Measurements from ENCODE around the gene SQSTM1.

The SQSTM1 gene

DNA sequence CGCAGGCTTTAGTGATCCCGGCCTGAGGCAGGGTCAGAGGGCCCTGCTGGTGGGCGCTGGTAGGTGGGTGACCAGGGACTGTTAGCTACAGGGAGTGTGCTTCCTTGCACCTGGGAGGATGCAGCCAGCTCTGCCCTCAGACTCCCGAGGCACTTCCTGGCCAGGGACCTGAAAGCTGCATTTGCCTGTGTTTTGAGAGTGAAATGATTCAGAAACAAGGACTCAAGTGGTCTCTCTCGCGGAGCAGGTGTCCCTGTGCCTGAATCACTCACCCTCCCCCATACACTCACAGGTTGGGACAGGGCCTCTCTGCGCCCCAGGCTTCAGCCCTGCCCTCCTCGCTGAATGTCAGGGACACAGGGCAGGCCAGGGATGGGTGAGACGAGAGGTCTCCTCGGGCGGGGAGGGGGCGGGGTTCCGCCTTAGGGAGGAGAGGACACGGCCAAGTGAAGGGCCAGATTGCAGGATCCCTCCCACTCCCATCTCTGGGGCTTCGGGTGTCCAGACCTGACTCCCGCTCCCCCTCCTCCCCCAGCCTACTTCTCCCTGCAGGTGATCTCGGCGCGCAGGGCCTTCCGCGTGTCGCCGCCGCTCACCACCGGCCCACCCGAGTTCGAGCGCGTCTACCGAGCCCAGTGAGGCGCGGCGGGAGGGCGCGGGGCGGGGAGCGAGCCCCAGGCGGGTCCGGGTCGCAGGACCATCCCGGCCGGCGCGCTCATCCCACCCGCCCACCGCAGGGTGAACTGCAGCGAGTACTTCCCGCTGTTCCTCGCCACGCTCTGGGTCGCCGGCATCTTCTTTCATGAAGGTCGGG, 25.4 kb upstream of the SQSTM1 start:
- DNase-seq (ENCODE audit: low spot score), result peak; percentile 65

DNA sequence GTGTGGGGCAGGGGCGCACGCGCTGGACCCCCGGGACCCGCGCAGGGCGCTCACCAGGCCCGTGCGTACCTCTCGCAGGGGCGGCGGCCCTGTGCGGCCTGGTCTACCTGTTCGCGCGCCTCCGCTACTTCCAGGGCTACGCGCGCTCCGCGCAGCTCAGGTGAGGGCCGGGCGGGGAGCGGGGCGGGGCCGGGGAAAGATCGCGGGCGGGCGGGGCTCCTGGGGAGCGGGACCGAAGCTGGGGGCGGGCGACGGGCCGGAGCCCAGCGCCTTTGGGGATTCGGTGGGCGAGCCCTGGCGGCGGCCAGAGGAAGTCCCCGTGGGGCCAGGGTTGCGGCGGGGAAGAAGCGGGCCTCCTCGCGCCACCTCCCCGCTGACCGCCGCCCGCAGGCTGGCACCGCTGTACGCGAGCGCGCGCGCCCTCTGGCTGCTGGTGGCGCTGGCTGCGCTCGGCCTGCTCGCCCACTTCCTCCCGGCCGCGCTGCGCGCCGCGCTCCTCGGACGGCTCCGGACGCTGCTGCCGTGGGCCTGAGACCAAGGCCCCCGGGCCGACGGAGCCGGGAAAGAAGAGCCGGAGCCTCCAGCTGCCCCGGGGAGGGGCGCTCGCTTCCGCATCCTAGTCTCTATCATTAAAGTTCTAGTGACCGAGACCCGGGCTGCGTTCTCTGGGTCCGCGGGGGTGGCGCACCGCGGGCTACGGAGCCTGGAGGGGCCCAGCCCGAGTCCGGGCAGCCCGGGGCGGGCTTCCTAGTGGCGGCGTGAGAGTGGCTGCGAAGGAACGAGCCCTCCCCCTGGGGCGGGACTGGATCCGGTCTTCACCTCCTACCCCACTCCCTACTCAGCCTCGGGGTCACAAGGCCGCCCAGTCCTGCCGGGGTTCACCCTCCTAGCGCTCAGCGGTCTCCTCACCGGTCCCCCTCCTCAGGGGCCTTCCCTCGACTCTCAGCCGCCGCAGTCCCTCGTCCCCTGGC, 24.6 kb upstream of the SQSTM1 start:
- DNase-seq (ENCODE audit: low spot score), result peak; percentile 85

DNA sequence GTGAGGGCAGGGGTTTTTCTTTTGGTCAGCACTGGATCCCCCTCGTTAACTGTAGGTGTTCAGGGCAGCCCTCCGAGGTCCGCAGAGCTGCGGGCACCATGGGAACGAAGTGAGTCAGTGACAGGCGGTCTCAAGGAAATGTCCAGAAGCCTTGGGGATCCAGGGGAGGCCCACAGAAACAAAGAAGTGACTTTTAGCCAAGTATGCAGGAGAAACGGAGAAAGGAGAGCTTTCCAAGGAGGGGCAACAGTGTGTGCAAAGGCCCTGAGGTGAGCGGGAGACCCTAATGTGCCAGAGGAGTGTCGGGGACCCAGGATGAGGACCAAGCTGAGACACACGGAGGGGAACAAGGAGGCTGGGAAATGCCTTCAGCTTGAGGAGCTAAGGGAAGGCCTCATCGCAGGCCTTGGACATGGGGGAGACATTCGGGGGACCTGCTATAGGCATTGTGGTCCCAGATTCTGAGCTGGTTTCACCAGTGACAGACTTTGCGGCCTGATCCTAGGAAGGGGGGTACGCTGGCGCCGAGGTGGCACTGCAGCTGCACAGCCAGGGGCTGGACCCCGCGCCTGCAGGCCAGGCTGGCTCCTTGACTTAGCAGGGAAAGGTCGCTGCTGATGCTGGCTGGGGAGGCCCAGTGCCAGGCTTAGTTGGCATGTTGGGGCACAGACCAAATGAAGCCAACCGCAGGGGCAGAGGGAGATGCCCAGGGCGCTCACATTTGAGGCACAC, 23.7 kb upstream of the SQSTM1 start:
- DNase-seq (ENCODE audit: low spot score), result no peak

DNA sequence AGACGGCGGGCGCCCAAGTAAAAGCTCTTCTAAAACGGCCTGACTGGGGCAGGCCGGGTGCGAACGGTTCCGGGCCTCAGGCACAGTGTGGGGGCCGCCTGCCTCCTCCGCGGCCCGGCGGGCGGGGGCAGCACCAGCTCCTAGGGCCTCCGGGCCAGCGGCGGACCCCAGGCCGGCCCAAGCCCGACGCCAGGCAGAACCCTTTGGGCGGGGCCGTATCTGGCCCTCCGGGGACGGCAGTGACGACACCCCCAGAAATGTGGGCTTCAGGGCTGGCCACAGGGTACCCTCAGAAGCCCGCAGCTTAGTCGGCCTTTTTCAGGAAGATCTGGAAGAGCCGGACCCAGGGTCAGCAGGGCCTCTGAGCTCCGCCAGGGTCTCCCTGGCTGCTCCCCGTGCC, 23.0 kb upstream of the SQSTM1 start:
- DNase-seq (ENCODE audit: low spot score), result no peak

DNA sequence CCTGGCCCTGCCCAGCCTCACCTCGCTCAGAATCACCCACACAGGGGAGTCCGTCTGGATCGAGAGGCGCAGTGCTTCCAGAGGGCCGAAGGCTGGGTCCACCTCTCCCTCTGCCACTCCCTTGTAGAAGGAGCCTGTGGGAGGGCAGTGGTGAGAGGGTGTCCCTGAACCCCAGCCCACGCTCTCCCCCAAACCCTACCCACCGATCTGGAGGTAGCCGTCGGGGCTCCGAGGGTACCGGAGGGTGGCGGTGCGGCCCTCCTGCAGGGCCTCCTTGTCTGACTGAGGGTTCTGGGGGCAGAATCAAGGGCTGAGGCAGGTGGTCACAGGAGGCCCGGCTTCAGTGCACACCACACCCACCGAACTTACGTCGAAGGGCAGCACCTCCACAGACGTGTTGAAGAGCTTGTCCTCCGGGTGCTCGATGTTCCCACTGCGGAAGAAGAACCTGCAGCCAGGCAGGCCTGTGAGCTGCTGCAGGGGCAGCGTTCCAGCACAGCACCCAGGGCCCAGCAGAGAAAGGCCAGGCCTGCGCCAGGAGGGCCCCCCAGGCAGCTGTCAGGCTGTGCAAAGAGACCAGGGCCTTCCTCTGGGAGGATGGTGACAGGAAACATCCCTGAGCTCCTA, 22.4 kb upstream of the SQSTM1 start:
- DNase-seq (ENCODE audit: low spot score), result no peak

DNA sequence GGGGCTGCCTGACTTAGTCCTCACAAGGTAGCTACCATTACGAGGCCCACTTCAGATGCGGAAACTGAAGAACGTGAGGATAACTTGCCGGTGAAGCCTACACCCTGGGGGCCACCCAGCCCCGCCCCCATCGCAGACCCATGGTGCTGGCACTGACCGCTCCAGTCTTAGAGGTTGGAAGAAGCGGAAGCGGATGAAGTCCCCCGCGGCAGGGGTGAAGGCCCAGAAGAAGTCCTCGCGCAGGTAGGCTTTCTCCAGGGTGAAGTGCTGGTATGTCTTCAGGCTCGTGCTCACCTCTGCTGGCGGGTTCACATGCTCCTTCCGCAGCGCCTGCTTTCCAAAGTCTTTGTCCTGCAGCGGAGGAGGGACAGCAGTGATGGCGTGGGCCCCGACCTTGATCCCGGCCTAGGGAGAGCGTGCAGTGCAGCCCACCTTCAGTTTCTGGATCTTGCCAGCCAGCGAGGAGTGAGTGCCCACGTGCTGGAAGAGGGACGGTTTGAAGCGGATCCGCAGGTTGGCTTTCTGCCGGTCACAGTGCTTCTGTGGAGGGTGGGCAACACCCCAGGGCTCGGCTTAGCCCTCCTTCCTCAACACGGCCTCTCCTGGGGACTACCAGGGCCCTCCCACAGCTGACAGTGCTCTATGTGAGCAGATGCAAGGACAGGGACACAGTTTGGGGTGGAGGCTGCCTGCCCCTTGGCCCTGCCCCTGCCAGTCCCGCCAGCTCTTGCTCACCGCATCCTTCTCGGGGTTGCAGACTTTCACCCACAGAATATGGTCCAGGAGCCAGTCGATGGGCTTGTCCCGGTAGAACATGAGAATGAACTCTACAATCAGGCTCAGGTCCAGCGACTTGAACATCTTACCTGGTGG, 21.7 kb upstream of the SQSTM1 start:
- DNase-seq (ENCODE audit: low spot score), result no peak

DNA sequence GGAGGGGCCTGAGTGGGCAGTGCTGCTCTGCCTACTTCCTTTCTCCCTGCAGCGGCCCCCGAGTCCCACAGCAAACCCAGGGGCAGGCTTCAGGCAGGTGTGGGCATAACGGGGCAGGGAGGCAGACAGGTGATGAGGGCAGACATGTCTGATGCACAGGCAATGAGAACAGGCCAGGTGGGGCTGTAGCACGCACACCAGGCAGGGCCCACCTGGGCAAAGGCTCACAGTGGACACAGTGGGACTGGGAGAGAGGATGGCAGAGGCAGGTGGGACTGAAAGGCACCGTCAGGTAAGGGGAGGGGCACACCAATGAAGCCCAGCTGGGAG, 21.1 kb upstream of the SQSTM1 start:
- no peak for DNase-seq (ENCODE audit: low spot score)

DNA sequence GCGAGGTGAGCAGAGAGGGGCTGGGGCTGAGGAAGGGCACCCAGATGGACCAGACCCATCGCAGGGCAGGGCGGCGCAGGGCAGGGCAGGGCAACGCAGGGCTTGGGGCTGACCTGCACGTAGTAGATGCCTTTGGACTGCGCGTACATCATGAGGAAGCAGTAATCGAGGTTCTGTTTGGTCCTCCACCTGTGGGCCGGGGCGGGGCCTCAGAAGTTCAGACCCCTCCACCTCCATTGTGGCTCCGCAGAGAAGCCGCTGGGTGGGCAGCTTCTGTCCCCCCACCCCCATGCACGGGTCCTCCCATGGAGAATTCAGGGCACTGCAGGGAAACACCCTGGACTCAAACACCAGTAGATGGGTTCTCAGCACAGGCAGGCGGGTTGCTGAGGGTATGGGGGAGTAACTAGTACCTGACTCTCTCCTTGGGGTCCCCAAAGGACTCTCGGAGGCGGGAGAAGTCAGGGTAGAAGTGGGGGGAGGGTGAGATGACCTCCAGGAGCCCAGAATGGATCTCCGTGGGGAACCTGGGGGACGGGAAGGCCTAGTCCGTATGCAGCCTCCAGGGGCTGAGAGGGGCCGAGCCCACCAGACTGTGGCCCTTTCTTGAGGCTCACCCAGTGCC, 20.5 kb upstream of the SQSTM1 start:
- DNase-seq (ENCODE audit: low spot score), result no peak

DNA sequence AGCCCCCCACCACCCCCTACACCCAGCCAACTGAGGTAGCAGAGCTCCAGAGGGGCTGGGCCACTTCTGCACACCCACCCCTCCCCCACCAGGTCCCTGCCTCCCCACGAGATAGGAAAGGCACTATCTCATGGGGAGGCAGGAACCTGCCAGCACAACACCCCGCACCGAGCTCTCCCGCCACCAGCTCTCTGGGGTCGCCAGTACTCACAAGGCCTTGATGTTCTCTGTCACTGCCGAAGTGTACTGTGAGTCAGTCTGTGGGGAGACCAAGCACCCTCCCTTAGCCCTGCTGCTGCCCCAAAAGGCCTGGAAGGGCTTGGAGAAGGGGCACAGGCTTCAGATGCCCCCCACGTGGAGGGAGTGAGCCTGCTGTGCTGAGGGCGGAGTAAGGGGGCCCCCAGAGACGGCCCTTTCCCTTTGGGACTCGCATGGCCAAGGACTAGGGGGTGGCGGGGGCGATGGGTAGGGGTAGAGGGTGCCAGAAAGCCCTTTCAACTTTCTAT, 20.0 kb upstream of the SQSTM1 start:
- DNase-seq (ENCODE audit: low spot score), result no peak

DNA sequence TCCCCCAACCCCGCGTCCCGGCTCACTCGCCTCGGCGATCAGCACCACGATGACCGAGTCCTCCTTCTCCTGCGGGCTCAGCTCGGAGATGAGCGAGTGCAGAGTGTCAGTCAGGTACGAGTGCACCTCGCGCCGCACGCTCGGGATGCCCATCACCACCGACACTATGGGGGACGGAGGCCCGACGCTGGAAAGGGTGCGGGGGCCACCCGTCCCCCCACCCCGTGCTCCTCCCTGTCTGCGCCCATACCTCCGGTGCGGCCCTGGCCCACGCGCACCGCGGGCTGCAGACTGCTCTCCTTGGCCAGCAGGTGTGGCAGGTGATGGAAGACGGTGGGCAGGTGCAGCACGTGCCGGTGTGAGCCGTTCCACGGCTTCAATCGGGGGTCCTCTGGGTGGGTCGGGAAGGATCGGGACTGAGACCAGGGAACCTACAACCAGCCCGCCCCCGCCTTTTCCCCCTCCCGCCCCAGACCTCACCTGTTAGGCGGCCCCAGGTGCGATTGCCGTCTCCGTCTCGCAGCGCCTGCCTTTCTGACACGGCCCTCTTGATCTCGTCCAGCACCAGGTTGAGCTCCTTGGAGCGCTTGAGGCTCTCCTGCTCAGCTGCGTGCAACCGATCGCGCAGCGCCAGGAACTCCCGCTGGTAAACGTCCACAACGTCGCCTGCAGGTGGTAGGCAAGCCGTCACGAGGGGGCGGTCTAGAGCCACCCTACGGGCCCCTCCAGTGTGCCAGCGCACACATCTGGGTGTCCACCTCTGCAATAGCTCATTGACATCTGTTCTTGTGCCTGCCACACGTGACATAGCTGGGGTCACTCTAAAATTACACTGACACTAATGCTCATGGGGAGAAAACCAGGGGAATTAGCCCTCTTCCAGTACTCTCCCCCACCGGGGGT, 19.1 kb upstream of the SQSTM1 start:
- DNase-seq (ENCODE audit: low spot score), result peak; percentile 69

DNA sequence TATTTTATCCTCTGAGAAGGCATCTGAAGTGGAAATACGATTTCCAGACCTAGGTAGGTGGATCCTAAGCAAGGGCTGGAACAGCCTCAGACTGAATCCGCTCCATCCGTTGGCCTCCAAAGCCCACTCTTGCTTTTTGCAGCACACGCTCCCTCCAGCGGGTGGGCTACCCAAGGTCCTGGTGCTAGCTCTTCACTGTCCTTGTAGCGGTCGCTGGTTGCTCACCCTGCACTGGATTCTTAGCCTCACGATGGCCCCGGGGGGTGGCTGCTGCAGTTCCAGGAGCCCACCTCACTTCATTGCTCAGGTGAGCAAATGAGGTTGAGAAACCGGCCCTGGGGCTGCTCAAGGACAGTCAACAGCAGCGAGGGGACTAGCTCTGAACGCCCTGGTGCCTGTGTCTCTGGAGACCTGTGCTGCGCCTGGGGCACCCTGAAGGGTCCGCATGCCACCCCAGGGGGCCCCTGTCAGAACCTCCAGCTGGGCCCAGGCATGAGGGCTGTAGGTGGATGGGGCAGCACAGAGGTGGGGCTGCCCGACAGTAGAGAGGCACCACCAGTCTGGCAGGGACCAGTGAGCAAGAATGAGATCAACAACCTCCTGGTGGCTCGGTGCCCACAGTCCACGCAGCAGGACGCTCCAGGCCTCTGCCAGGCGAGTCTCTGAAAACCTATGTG, 18.4 kb upstream of the SQSTM1 start:
- no peak for DNase-seq (ENCODE audit: low spot score)

DNA sequence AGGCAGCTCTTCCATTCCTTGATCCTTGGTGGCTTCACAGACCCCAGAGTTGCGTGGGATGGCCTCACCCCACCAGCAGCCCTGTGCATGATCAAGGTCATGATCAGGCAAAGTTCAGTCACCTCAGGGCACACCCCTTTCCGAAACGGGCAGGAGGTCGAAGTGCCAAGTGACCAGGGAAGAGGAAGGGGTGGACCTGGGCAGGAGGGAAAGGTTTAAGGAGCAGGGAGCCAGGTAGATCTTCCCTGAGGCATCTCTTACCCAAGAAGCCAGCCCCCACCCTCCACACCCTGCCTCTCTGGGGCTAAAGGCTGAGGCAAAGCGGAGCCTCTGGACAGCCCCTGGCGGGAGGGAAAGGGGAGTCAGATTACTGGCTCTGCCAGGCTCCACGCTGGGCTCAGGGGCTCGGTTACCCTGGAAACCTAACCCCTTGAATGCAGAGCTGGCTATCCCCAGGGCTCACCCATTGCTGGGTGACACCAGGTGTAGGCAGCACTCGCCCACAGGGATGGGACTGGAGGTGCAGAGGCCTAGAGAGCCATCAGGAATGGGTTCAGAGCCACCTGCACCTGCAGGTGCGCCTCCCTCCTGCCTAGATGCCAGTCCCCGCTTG, 17.6 kb upstream of the SQSTM1 start:
- peak; percentile 65 for DNase-seq (ENCODE audit: low spot score)

DNA sequence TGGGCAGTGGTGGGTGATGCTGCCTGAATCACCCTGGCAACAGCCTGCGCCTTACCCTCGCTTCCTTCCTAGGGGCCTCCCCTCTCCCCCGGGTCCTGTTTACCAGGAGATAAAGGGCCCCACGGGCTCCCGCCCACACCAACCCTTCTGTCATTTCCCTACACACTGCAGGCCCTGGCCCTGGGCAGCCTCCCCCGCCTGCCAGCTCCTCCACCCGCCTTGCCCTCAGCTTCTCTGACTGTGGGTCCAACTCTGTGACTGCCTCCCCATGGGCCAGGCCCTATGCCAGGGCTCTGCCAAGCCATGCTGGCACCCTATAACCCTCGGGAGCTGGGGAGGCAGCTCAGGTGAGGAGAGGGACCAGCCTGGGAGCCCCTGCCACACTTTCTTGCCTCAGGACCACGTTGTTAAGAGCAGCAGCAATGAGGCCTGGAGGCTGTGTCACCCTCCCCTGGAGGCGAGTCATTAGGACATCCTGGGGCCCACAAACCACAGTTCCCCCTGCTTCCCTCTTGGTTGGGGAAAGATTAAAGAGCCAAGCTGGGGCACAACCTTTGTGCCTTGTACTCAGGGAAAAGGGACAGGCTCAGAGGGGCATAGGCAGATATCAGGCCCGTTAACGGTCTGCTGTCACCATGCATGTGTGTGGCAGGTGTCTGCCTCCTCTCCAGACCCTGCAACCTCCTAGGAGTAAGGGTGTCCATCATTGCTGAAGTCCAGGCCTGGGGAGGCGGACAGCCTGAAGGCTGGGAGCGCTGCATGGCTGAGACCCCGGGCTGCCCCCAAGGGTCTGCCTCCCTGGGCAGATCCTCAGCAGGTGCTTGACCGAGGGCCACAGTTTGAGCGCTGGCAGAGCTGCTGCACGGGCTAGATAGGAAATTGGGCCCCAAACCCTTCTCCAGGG, 16.8 kb upstream of the SQSTM1 start:
- DNase-seq (ENCODE audit: low spot score), result no peak

DNA sequence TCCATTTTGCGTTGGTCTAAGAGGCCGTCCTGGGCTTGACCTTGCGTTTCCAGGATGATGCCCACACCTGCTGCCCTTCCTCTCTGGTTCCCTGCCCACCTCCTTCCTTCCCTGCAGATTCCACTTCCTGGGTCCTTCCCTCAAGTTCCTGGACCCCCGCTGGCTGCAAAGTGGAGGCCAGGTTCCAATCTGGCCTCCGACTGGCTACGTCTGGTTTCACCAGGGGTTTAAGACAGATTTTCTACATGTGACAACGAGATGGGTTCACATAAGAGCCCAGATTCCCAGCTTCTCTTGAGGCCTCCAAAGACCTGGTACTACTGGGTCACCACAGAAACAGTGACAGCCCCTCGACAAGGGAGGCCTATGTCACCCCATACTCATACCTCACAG, 16.2 kb upstream of the SQSTM1 start:
- no peak for DNase-seq (ENCODE audit: low spot score)

DNA sequence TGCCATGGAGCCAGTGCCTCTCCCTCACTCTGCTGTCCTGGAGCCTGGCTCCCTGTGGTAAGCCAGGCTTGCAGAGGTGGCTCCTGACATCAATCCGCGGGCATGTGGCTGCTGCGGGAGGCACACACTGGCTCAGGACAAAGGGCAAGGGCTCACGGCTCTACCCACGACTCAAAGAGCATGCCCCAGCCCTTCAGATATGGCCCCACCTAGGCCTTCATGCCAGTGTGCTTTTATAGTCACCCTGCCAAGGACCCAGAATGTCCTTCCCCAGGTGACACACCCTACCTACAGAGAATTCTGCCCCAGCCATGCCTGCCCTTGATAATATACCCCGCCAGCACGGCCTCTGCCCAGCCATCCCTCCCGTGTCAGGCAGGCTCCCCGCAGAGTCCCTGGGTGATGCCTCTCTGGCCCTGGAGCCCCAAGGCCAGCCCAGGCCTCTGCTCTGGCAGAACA, 15.6 kb upstream of the SQSTM1 start:
- no peak for DNase-seq (ENCODE audit: low spot score)

DNA sequence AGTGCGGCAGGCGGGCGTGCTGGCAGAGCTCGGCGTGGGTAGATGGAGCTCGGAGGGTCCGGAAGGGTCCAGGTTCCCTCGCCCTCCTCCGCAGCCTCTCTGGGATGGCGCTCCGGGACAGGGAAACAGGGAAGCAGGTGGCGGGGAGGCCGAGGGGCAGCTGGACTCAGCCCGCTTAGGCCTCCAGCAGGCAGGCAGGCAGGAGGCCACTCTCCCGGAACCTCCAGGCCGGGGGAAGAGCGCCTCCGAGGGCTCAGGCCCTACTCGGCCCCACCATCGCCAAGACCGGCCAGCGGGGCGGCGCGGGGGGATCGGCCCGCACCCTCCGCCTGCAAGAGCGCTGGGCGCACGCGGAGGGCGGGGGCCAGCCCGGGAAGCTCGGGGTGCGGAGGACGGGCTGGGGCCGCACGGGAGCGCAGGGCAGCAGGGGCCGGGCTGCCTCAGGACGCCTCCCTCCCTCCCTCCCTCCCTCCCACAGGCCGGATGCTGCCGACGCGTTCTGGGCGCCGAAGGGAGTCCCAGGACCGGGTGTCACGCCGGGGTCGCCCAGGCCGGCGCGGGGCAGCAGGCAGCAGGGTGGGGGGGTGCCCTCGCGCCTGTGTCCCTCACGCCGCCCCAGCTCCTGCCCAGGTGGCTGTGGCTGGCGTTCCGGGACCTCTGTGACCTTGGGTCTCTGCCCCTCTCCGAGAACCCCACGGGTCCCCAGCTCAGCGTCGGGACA, 15.0 kb upstream of the SQSTM1 start:
- DNase-seq (ENCODE audit: low spot score), result peak; percentile 59
